CD14-positive monocyte (primary cell): ENCODE results near the gene ENO2. TPM values are rescaled to one million over a fixed set of nuclear protein-coding genes. Genes with fewer than 3 reads are reported as not detected.
"Not testable (repeated sequence)": the region's sequence is repeated elsewhere in the genome, so short reads cannot be mapped to it uniquely, and the experiment has no call there.

Experiments
- DNase-seq, 3 donors: peaks; one replicate each; pipeline ENCODE4 v3.0.0-alpha.2; 2011 to 2022
- H2AFZ ChIP-seq: 2 replicates; pipeline ENCODE4 v1.6.0; 2012; ENCODE audit warnings: mild to moderate bottlenecking, low read depth, low read length, inconsistent platforms; ENCODE audit not compliant: insufficient read depth, poor library complexity, severe bottlenecking
- H3K27ac ChIP-seq, 2 donors: 1 replicate in 1 of 2; 2 replicates in 1 of 2; pipeline ENCODE4 v1.5.1; 2012 to 2013; ENCODE audit warnings: low read length in 2 of 2, control low read depth in 1 of 2, inconsistent platforms in 1 of 2, low read depth in 1 of 2, mild to moderate bottlenecking in 1 of 2
- H3K27me3 ChIP-seq, 2 donors: one replicate each; pipeline versions ENCODE4 v1.6.0 to v1.6.1; 2011 to 2013; ENCODE audit warnings: low read length in 2 of 2; ENCODE audit not compliant: control insufficient read depth in 2 of 2, insufficient read depth in 2 of 2
- H3K36me3 ChIP-seq, 2 donors: replicated peaks in 1 of 2; 1 replicate in 1 of 2; 2 replicates in 1 of 2; pipeline versions ENCODE4 v1.5.1 to v1.6.1; 2012 to 2013; ENCODE audit warnings: low read length in 2 of 2, control low read depth in 1 of 2, inconsistent platforms in 1 of 2, mild to moderate bottlenecking in 1 of 2; ENCODE audit not compliant: insufficient read depth in 2 of 2, control insufficient read depth in 1 of 2
- H3K4me1 ChIP-seq, 2 donors: 1 replicate in 1 of 2; 2 replicates in 1 of 2; pipeline versions ENCODE4 v1.5.1 to v1.6.1; 2012 to 2013; ENCODE audit warnings: low read length in 2 of 2, control low read depth in 1 of 2, inconsistent platforms in 1 of 2, mild to moderate bottlenecking in 1 of 2, moderate library complexity in 1 of 2; ENCODE audit not compliant: insufficient read depth in 2 of 2, control insufficient read depth in 1 of 2
- H3K4me2 ChIP-seq: replicated peaks from 2 replicates; pipeline ENCODE3; 2012; ENCODE audit warnings: low read length, moderate library complexity, mild to moderate bottlenecking; ENCODE audit not compliant: poor library complexity, severe bottlenecking; ENCODE audit errors: extremely low read depth
- H3K4me3 ChIP-seq, 3 experiments: fragments of 200-600 bp in 1 of 3; sonication (generic) in 1 of 3; replicated peaks in 1 of 3; 1 replicate in 2 of 3; 2 replicates in 1 of 3; pipeline ENCODE4 v1.5.1; 2011 to 2013; ENCODE audit warnings: low read length in 3 of 3, mild to moderate bottlenecking in 3 of 3, control low read depth in 2 of 3, low read depth in 2 of 3, inconsistent platforms in 1 of 3, moderate library complexity in 1 of 3
- H3K79me2 ChIP-seq: 2 replicates; pipeline ENCODE4 v1.6.0; 2012; ENCODE audit warnings: mild to moderate bottlenecking, control low read depth, inconsistent platforms, low read length, moderate library complexity; ENCODE audit not compliant: insufficient read depth
- H3K9ac ChIP-seq: 2 replicates; pipeline ENCODE4 v1.6.0; 2017; ENCODE audit warnings: low read length, mild to moderate bottlenecking; ENCODE audit not compliant: insufficient read depth, poor library complexity, severe bottlenecking
- H3K9me3 ChIP-seq, 2 donors: replicated peaks in 1 of 2; 1 replicate in 1 of 2; 2 replicates in 1 of 2; pipeline versions ENCODE4 v1.5.1 to v1.6.1; 2012 to 2013; ENCODE audit warnings: low read length in 2 of 2, control low read depth in 1 of 2; ENCODE audit not compliant: control insufficient read depth in 1 of 2, insufficient read depth in 1 of 2
- H4K20me1 ChIP-seq: 2 replicates; pipeline ENCODE4 v1.6.0; 2012; ENCODE audit warnings: mild to moderate bottlenecking, low read length, control low read depth, moderate library complexity; ENCODE audit not compliant: insufficient read depth
- H3K27ac Mint-ChIP-seq, 7 donors: one replicate each; pipeline ENCODE4 v1.8.0; 2020; ENCODE audit warnings: mild to moderate bottlenecking in 7 of 7, mixed read lengths in 7 of 7, moderate library complexity in 6 of 7, inconsistent platforms in 2 of 7
- H3K27me3 Mint-ChIP-seq, 3 donors: one replicate each; pipeline ENCODE4 v1.8.0; 2021 to 2022; ENCODE audit warnings: low read depth in 3 of 3, mild to moderate bottlenecking in 3 of 3, mixed read lengths in 3 of 3, moderate library complexity in 3 of 3, inconsistent platforms in 1 of 3
- H3K36me3 Mint-ChIP-seq, 2 donors: one replicate each; pipeline ENCODE4 v1.8.0; 2020; ENCODE audit warnings: mixed read lengths in 2 of 2, inconsistent platforms in 1 of 2, mild to moderate bottlenecking in 1 of 2
- H3K4me1 Mint-ChIP-seq: one replicate; pipeline ENCODE4 v1.8.0; 2020; ENCODE audit warnings: mild to moderate bottlenecking, mixed read lengths
- H3K4me3 Mint-ChIP-seq, 2 donors: one replicate each; pipeline ENCODE4 v1.8.0; 2020; ENCODE audit warnings: mild to moderate bottlenecking in 2 of 2, mixed read lengths in 2 of 2, moderate library complexity in 1 of 2
- H3K9me3 Mint-ChIP-seq, 7 donors: one replicate each; pipeline ENCODE4 v1.8.0; 2020 to 2022; ENCODE audit warnings: mixed read lengths in 7 of 7, mild to moderate bottlenecking in 6 of 7, moderate library complexity in 6 of 7, inconsistent platforms in 2 of 7
- CTCF ChIP-seq: fragments of 200-600 bp; IDR thresholded peaks from one replicate; pipeline ENCODE4 v1.8.0; 2022; ENCODE audit warnings: antibody characterized with exemption, mild to moderate bottlenecking
- WGBS: methylation state at CpG from one replicate; pipeline ENCODE4 v1.1.5; 2013; ENCODE audit warnings: missing lambda C conversion rate; ENCODE audit not compliant: insufficient coverage; 5-methylcytosine and 5-hydroxymethylcytosine counted together
- intact Hi-C, 2 donors: fragments of 100-400 bp; cut with micrococcal nuclease; formaldehyde crosslinking; loops; one replicate each; pipeline versions ENCODE4 v1.15.0 to v1.15.1; 2023
- polyA plus RNA-seq, 3 donors: library from polyadenylated mRNA; depleted of rRNA in 1 of 3; unstranded in 2 of 3; stranded (reverse) in 1 of 3; fragments of 300-500 nt in 2 of 3; fragments of >200 nt in 1 of 3; fragmentation: Illumina TruSeq in 2 of 3; gene quantifications; 1 replicate in 2 of 3; 2 replicates in 1 of 3; pipeline ENCODE4 v1.2.3, GENCODE V29; 2012 to 2021

ENO2 gene
- polyA plus RNA-seq, 3 donors, result 0.09 to 0.43 (median 0.19) TPM

DNA sequence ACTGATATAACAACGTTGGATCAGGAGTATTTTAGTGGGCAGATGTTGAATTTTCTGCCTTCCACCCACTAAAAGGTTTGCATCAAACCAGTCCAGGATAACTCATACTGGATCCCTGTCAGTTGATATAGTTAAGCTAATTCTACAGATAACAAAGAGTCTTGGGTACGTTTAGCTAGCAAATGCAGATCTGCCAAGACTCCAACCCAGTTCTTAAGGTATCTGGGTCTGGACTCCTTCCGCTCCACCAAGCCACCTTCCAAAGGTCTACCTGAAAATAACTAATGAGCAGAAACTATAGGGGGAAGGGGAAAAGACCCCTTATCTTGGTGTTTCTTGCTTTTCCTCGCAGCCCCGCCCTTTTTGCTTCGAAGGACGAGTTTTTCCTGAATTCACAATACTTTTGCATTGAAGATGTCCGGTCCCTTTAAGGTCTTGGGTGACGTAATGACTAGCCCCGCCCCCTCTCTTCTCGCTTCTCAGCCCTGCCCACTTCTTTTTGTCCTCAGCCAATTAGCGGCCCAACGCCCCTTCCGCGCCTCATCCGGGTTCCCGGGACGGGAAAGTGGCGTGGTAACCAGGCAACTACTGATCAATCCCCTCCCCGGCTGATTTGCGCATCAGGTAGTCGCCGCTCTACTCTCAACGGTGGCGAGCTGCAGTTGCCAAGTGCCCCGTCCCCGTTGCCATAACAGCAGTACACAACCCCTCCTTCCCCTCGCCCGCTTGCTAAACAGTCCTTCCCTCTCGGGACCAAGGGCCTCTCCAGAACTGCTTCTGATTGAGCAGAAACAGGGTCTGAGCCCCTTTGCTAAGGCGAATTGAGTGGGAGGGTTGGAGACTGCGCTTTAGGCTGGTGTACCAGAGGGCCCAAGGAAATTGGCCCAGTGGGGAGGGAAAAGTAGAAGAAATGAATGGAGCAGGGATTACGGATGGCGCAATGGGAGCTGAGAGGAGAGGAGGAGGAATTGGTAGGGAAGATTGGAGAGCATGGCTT is 9.8 kb upstream of the ENO2 start, which contains the start of gene LRRC23:
LRRC23 (plus strand) TSS at position 543 of the 997 bp plus-strand sequence. CDS start 812 bp downstream, outside the sequence.
- intact Hi-C loops, result loop anchor here (1.0 to 10.0 kb wide), 3 partner anchors 31 to 50 kb away; partner anchors contain the start of genes SPSB2 (in 2 of the 2), CDCA3 (in 1 of the 2) and USP5 (in 1 of the 2)
- Mint-ChIP-seq H3K4me1 (peaks cover 9% of the 10 kb centered on the region), H3K9me3 (no peaks in the 10 kb centered on the region), H3K4me3 (no peak within 1 kb of the TSS), H3K36me3 (peaks cover 3 to 5% of the 10 kb centered on the region in 2 donors), H3K27me3 (no peaks in the 10 kb centered on the region), H3K27ac (peak within 1 kb of the TSS in 1 of 7 donors; percentile 73)
- WGBS, result 6% methylated on average over 26 of the region's 34 CpGs
- Histone ChIP-seq H2AFZ (peak within 1 kb of the TSS; percentile 91), H3K36me3 (peaks cover 0 to 9% of the 10 kb centered on the region in 2 donors), H3K9me3 (no peaks in the 10 kb centered on the region), H3K4me1 (peaks cover 20 to 23% of the 10 kb centered on the region in 2 donors), H3K79me2 (no peaks in the 10 kb centered on the region), H3K4me3 (peak within 1 kb of the TSS; percentile 77 to 89 (median 89)), H3K9ac (peak within 1 kb of the TSS; percentile 70), H3K4me2 (peak within 1 kb of the TSS; percentile 94), H3K27me3 (no peaks in the 10 kb centered on the region), H3K27ac (peak within 1 kb of the TSS; percentile 41 to 84), H4K20me1 (no peaks in the 10 kb centered on the region)
- peak; percentile 89 to 93 (median 92) for DNase-seq
- no peak for TF ChIP-seq CTCF

- intact Hi-C loops, result loop anchor here (5.0 to 10.0 kb wide), 2 partner anchors 33 to 51 kb away; partner anchors contain the start of genes CDCA3 (in 1 of the 2), SPSB2 (in 1 of the 2) and USP5 (in 1 of the 2)
- Histone ChIP-seq H3K4me1 (peaks cover 12 to 14% of the 10 kb centered on the region in 2 donors), H3K9me3 (no peaks in the 10 kb centered on the region), H3K27ac (peak overlapping the region in 1 of 2 donors; percentile 84), H3K4me3 (peak overlapping the region in 2 of 3 experiments; percentile 77 to 89), H3K4me2 (peak overlapping the region; percentile 94), H3K27me3 (no peaks in the 10 kb centered on the region), H2AFZ (peak overlapping the region; percentile 91), H3K9ac (no peak overlapping the region), H3K36me3 (peaks cover 0 to 9% of the 10 kb centered on the region in 2 donors), H3K79me2 (no peaks in the 10 kb centered on the region), H4K20me1 (no peaks in the 10 kb centered on the region)
- no peak overlapping the region for H3K27ac Mint-ChIP-seq
- H3K4me3 Mint-ChIP-seq, result no peak overlapping the region
- peaks cover 3 to 5% of the 10 kb centered on the region in 2 donors for H3K36me3 Mint-ChIP-seq
- WGBS, result 90% methylated on average over 2 of the region's 5 CpGs
- DNase-seq, result no peak
- peaks cover 0 to 5% (median 0%) of the 10 kb centered on the region in 3 donors for H3K27me3 Mint-ChIP-seq
- TF ChIP-seq CTCF, result no peak
- no peaks in the 10 kb centered on the region for H3K9me3 Mint-ChIP-seq
- no peaks in the 10 kb centered on the region for H3K4me1 Mint-ChIP-seq
These were observed 8.9 kb upstream of the ENO2 start for GRCh38 chr12:6905414-6906040.

DNA sequence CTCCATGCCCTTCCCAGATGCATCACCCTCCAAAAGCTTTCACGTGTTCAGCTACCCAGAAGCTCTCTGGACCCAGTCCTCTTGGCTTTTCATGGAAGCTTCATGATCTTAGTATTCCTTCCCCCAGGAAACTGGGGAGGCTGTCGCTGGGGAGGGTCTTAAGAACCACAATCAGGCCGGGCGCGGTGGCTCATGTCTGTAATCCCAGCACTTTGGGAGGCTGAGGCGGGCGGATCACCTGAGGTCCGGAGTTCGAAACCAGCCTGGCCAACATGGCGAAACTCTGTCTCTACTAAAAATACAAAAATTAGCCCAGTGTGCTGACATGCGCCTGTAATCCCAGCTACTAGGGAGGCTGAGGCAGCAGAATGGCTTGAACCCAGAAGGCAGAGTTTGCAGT is 6.2 kb upstream of the ENO2 start:
- DNase-seq, H3K9me3 ChIP-seq, H3K4me3 ChIP-seq, H3K36me3 Mint-ChIP-seq, H3K9me3 Mint-ChIP-seq, H3K79me2 ChIP-seq, H4K20me1 ChIP-seq, H3K4me1 Mint-ChIP-seq, H3K36me3 ChIP-seq, H3K4me2 ChIP-seq, H3K4me3 Mint-ChIP-seq, H3K27ac ChIP-seq, H2AFZ ChIP-seq, H3K9ac ChIP-seq: not testable (repeated sequence)
- peaks cover 15 to 28% (median 19%) of the 10 kb centered on the region in 3 donors for H3K27me3 Mint-ChIP-seq
- H3K27ac Mint-ChIP-seq, result peak overlapping the region in 1 of 7 donors; percentile 20
- WGBS, result no CpG with 5 or more reads among the region's 11 CpGs
- intact Hi-C loops, result loop anchor here (5.0 to 10.0 kb wide), 2 partner anchors 36 to 53 kb away; partner anchors contain the start of genes CDCA3 (in 1 of the 2), SPSB2 (in 1 of the 2) and USP5 (in 1 of the 2)
- peaks cover 9 to 21% of the 10 kb centered on the region in 2 donors for H3K27me3 ChIP-seq
- H3K4me1 ChIP-seq, result peaks cover 12 to 13% of the 10 kb centered on the region in 2 donors
